Keratinocyte (primary cell): ENCODE results near the gene LSM7.

Experiments
- CTCF ChIP-seq, 3 experiments: IDR thresholded peaks in 1 of 3; conservative IDR thresholded peaks in 1 of 3; optimal IDR thresholded peaks in 1 of 3; 2 replicates in 2 of 3; 3 replicates in 1 of 3; pipeline versions ENCODE3 to v1.5.1; 2011; ENCODE audit warnings: low read length in 3 of 3, mild to moderate bottlenecking in 3 of 3, moderate library complexity in 2 of 3, control low read depth in 1 of 3, inconsistent platforms in 1 of 3; ENCODE audit not compliant: insufficient read depth in 2 of 3; ENCODE audit errors: extremely low read depth in 1 of 3
- EZH2 ChIP-seq: IDR thresholded peaks from one replicate; pipeline ENCODE4 v1.6.1; 2012; ENCODE audit warnings: inconsistent platforms, mild to moderate bottlenecking, low read length, moderate library complexity

- TF ChIP-seq EZH2 (no peak), CTCF (optimal IDR thresholded peaks at IDR 0.05 in 1 of 3, IDR thresholded peaks at IDR 0.05 in 1 of 3, conservative IDR thresholded peaks at IDR 0.05 in 1 of 3; ENCODE audit: extremely low read depth in 1 of 3, insufficient read depth in 2 of 3, low read length in 3 of 3) (no peak)
These were observed 12.9 kb upstream of the LSM7 start for GRCh38 chr19:2341244-2341751.
